ENCODE measurements around the gene C12orf57. TPM values are rescaled to one million over a fixed set of nuclear protein-coding genes. Genes with fewer than 3 reads are reported as not detected.

The C12orf57 gene
- total RNA-seq, 1 experiment from 2014 or later: 111 TPM

- DNase-seq: no peak
- no peaks in the 10 kb centered on the region for H3K9me3 ChIP-seq
- H3K9me3 Mint-ChIP-seq (ENCODE audit: unreplicated experiment): no peaks in the 10 kb centered on the region
- H3K27ac Mint-ChIP-seq (ENCODE audit: unreplicated experiment): no peak overlapping the region
- no peak overlapping the region for H3K4me3 ChIP-seq (ENCODE audit: low read depth, low read length)
- no peak overlapping the region for H3K4me3 Mint-ChIP-seq (ENCODE audit: unreplicated experiment)
- H3K36me3 Mint-ChIP-seq (ENCODE audit: insufficient read depth, unreplicated experiment): peaks cover 98% of the 10 kb centered on the region
- CTCF ChIA-PET: interaction anchor here (0.7 kb wide), 1 partner anchor 24 kb away, joined by 3 read pairs; the partner anchor contains the start of genes C12orf57 and RNU7-1
- intact Hi-C loops (cut with micrococcal nuclease; ENCODE audit: unreplicated experiment): no loop called here
- no TSS peak for BruUV-seq (replicated peaks)
- TF ChIP-seq CTCF (IDR thresholded peaks at IDR 0.05; ENCODE audit: insufficient read depth in 1 of 2, low read depth in 1 of 2, low read length in 1 of 2, severe bottlenecking in 1 of 2, unreplicated experiment in 1 of 2): no peak
- H3K4me1 ChIP-seq: peaks cover 30% of the 10 kb centered on the region
- POLR2A ChIA-PET: interaction anchor here (0.7 to 2.9 kb wide), 3 partner anchors 22 to 128 kb away, joined by 3 to 13 read pairs (median 8); partner anchors contain the start of gene LPCAT3
- H3K27me3 Mint-ChIP-seq (ENCODE audit: insufficient read depth, unreplicated experiment): no peaks in the 10 kb centered on the region
- H3K36me3 ChIP-seq (ENCODE audit: control insufficient read depth, insufficient read depth, low read length): peaks cover 19% of the 10 kb centered on the region
- H3K27me3 ChIP-seq (replicated peaks; ENCODE audit: control insufficient read depth, insufficient read depth, low read length): no peaks in the 10 kb centered on the region
- peaks cover 27% of the 10 kb centered on the region for H3K4me1 Mint-ChIP-seq (ENCODE audit: low read depth, unreplicated experiment)
Observed at GRCh38 chr12:6967651-6968100, 23.9 kb downstream of the C12orf57 start.

- POLR2A ChIA-PET: interaction anchor here (1.6 to 2.9 kb wide), 3 partner anchors 22 to 50 kb away, joined by 8 to 13 read pairs (median 9); partner anchors contain the start of genes C12orf57, LPCAT3 and RNU7-1
- Histone ChIP-seq H3K27me3 (replicated peaks; ENCODE audit: control insufficient read depth, insufficient read depth, low read length) (no peaks in the 10 kb centered on the region), H3K36me3 (ENCODE audit: control insufficient read depth, insufficient read depth, low read length) (peaks cover 19% of the 10 kb centered on the region), H3K9me3 (no peaks in the 10 kb centered on the region), H3K4me3 (ENCODE audit: low read depth, low read length) (no peak overlapping the region), H3K4me1 (peaks cover 28% of the 10 kb centered on the region)
- CTCF ChIA-PET: interaction anchor here (0.7 to 1.4 kb wide), 3 partner anchors 22 to 50 kb away, joined by 3 to 6 read pairs (median 5); partner anchors contain the start of genes C12orf57, LPCAT3 and RNU7-1
- no peaks in the 10 kb centered on the region for H3K27me3 Mint-ChIP-seq (ENCODE audit: insufficient read depth, unreplicated experiment)
- TF ChIP-seq CTCF (IDR thresholded peaks at IDR 0.05; ENCODE audit: insufficient read depth in 1 of 2, low read depth in 1 of 2, low read length in 1 of 2, severe bottlenecking in 1 of 2, unreplicated experiment in 1 of 2): no peak
- no peak for DNase-seq
- no peaks in the 10 kb centered on the region for H3K9me3 Mint-ChIP-seq (ENCODE audit: unreplicated experiment)
- no TSS peak for BruUV-seq (replicated peaks)
- intact Hi-C loops (cut with micrococcal nuclease; ENCODE audit: unreplicated experiment): no loop called here
- peaks cover 98% of the 10 kb centered on the region for H3K36me3 Mint-ChIP-seq (ENCODE audit: insufficient read depth, unreplicated experiment)
- H3K4me1 Mint-ChIP-seq (ENCODE audit: low read depth, unreplicated experiment): peaks cover 35% of the 10 kb centered on the region
- peak overlapping the region; percentile 97 for H3K27ac Mint-ChIP-seq (ENCODE audit: unreplicated experiment)
- peak overlapping the region; percentile 86 for H3K4me3 Mint-ChIP-seq (ENCODE audit: unreplicated experiment)
Observed at GRCh38 chr12:6968426-6968825, 24.6 kb downstream of the C12orf57 start.

DNA sequence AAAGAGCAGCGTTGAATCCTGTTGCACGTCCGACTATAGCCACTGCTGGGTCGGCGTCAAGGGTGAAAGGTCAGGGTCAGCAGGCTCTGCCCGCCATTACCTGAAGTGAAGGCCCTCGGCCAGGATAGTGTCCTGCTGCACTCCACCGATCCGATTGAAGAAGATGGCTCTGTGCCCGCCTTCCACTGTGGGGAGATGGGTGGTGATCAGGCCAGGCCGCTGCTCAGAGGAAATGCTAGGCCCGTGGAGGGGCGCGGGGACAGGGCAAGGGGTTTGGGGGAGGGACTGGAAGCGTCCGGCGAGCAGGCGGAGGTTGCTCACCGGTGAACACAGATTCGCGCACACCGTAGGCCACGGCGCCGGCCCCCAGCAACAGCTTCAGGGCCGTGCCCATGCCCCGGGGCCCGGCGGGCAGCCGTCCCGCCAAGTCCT, 26.3 kb downstream of the C12orf57 start:
- Histone ChIP-seq H3K36me3 (ENCODE audit: control insufficient read depth, insufficient read depth, low read length) (peaks cover 19% of the 10 kb centered on the region), H3K27me3 (replicated peaks; ENCODE audit: control insufficient read depth, insufficient read depth, low read length) (no peaks in the 10 kb centered on the region), H3K9me3 (no peaks in the 10 kb centered on the region), H3K4me3 (ENCODE audit: low read depth, low read length) (peak overlapping the region; percentile 90), H3K4me1 (peaks cover 19% of the 10 kb centered on the region)
- peaks cover 40% of the 10 kb centered on the region for H3K4me1 Mint-ChIP-seq (ENCODE audit: low read depth, unreplicated experiment)
- no peaks in the 10 kb centered on the region for H3K27me3 Mint-ChIP-seq (ENCODE audit: insufficient read depth, unreplicated experiment)
- H3K36me3 Mint-ChIP-seq (ENCODE audit: insufficient read depth, unreplicated experiment): peaks cover 96% of the 10 kb centered on the region
- BruUV-seq (replicated peaks): TSS peak; percentile 43
- peak overlapping the region; percentile 97 for H3K27ac Mint-ChIP-seq (ENCODE audit: unreplicated experiment)
- no peak for TF ChIP-seq CTCF (IDR thresholded peaks at IDR 0.05; ENCODE audit: insufficient read depth in 1 of 2, low read depth in 1 of 2, low read length in 1 of 2, severe bottlenecking in 1 of 2, unreplicated experiment in 1 of 2)
- ChIA-PET CTCF (interaction anchor here (1.4 kb wide), 1 partner anchor 24 kb away, joined by 6 read pairs; no protein-coding TSS in a partner anchor), POLR2A (interaction anchor here (0.5 to 2.9 kb wide), 3 partner anchors 24 to 73 kb away, joined by 3 to 8 read pairs (median 4); partner anchors contain the start of gene LPCAT3)
- DNase-seq: peak; percentile 63 to 71
- intact Hi-C loops (cut with micrococcal nuclease; ENCODE audit: unreplicated experiment): loop anchor here (1.0 kb wide), 2 partner anchors 26 to 48 kb away; partner anchors contain the start of genes C12orf57 and LPCAT3
- H3K9me3 Mint-ChIP-seq (ENCODE audit: unreplicated experiment): no peaks in the 10 kb centered on the region
- H3K4me3 Mint-ChIP-seq (ENCODE audit: unreplicated experiment): peak overlapping the region; percentile 86

All from Caco-2 (cell line).